Measurements from ENCODE around the gene CCT6A.
"Not testable (repeated sequence)": the region's sequence is repeated elsewhere in the genome, so short reads cannot be mapped to it uniquely, and the experiment has no call there.

Gene CCT6A

DNA sequence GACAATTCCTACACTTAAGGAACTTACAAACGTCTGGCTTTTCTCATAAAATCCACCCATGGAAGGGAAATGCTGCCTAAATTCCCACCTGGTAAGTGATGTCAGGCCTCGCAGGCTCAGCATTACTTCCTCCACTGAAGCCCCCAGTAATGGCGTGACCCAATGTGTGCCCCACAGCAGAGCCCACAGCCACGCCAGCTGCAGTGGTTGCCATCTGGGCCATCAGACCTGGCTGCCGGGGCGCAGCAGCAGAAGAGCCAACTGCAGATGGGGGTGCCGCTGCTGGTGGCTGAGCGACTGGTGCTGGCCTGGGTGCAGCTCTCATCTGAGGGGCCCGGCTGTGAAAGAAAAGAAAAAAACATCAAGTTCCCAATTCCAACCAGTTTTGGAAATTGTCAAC is 52.6 kb downstream of the CCT6A start:
- DNase-seq = not testable (repeated sequence)

DNA sequence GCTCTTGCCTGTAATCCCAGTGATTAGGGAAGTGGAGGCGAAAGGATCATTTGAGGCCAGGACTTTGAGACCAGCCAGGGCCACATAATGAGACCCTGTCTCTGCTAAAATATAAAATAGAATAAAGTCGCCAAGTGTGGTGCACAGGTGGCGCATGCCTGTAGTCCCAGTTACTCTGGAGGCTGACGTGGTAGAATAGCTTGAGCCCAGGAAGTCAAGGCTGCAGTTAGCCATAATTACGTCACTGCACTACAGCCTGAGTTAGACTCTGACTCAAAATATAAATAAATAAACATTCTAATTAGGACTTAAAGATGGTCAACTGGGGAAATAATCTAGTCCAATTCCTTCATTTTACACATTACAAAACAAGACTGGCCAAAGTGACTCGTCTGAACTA is 53.9 kb downstream of the CCT6A start:
- DNase-seq = no peak

DNA sequence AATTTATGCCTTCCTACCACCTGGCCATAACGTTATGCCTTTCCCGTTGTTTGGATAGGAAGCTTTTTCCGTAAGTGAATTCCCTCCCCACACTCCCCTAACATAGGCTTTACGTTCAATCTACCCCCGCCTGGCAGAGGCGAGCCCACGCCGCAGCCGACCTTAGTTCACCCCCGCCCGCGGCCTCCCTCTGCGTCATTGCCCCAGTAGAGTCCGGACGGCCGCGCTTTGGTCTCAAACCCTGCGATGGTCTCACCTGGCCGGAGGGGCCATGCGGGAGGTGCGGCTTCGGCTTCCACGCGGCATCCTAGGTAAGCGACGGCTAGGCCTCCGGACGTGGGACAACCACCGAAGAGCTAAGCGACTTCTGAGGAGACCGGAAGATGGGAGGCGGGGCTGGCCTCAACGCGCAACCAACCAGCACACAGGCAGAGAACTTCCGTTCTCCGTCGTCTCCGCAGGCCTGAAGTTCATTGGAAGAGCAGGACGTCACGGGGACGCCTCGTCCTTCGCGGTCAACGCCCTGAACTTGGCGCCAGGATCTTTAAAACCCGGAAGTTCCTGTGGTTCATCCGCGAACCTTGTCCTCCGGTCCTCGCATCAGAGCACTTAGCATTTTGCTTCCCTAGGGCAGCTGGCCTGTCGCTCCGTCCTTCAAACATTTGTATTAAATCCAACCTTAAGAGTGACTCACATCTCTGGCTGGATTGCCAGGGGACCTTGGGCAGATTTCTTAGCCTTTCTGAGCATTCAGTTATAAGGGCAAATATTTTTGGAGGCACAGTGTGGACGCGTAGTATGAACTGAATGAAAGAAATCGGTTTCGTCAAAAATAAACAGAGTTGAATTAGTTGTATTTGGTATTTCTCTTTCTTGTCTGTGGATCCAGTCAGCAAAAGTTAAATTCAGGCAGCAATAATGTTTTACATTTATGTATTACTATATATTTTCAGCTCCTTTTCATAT is 54.8 kb downstream of the CCT6A start, which contains the start of gene CHCHD2:
Gene CHCHD2, minus strand, starts transcription at position 369 of the 966 bp plus-strand sequence. Its CDS starts 63 bp downstream, at position 306.
- DNase-seq = peak; percentile 90

DNA sequence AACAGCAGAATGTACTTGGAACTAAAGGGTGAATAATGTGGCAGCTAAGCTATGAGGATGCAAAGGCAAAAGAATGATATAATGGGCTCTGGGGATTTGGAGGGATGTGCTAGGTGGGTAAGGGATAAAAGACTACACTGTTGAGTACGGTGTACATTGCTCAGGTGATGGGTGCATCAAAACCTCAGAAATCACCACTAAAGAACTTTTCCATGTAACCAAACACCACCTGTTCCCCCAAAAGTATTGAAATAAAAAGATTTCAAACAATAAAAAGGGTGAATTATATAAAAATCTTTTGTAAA is 56.3 kb downstream of the CCT6A start:
- DNase-seq = no peak

DNA sequence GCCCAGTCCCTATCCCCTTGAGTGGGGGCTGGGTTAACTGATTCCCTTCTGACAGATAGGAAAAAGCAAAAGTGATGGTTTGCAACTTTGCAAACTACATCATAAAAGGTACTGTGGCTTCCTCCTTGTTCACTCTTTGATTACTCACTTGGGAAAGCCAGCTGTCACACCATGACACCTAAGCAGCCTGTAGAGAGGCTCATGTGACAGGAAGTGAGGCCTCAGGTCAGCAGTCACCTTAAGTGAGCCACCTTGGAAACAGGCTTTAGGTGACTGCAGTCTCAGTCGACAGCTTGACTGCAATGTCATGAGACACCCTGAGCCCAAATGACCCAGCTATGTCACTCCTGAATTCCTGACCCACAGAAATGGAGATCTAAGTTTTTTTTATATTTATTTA is 59.0 kb downstream of the CCT6A start:
- no peak for DNase-seq

DNA sequence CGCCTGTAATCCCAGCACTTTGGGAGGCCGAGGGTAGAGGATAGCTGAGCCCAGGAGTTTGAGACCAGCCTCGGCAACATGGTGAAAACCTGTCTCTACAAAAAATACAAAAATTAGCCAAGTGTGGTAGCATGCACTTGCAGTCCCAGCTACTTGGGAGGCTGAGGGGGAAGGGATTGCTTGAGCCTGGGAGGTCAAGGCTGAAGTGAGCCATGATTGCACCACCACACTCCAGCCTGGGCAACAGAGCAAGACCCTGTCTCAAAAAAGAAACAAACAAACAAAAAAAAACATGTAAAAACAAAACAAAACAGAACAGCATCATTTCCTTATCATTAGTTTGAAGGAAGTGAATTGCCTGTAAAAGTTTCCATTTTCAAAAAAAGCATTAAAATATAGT is 60.7 kb downstream of the CCT6A start:
- not testable (repeated sequence) for DNase-seq

Data from stimulated activated CD4-positive, alpha-beta T cell treated with anti-CD3 and anti-CD28 coated beads, Interleukin-4, amount 100 ng/mL, for 1 hour (primary cell).